Retinal pigment epithelial cell (primary cell): ENCODE data around the gene CHRDL1.

Source experiments
- DNase-seq: peaks from one replicate; pipeline ENCODE4 v3.0.0-alpha.2; 2010; ENCODE audit warnings: low read depth
- H3K4me3 ChIP-seq: 2 replicates; pipeline ENCODE4 v1.5.1; 2011; ENCODE audit warnings: mild to moderate bottlenecking, low read length, control low read depth, moderate library complexity
- TF ChIP-seq, protein P1 (sequence below): conservative IDR thresholded peaks from 2 replicates; pipeline ENCODE4 v1.5.1; 2011; ENCODE audit warnings: low read depth, low read length, control low read depth, inconsistent platforms

The CHRDL1 gene

DNA sequence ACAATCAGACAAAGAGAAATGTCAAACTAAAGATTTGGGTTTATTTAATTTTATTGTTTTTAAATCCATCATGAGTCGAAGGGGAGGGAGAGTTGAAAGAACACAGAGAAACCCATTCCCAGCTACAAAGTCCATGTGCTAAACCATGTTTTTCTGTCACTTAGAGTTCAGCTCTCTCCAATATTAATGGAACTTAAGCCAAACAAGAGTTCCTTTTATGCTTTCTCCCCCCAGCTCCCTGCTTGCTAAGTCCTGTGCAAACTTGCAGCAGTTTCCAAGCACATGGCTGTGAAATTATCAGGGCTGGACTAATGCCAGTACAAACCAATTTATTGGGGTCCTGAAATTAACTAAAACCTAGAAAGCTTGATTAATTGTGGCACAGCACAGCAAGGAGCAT, 9.7 kb upstream of the CHRDL1 start:
- TF ChIP-seq, protein P1, sequence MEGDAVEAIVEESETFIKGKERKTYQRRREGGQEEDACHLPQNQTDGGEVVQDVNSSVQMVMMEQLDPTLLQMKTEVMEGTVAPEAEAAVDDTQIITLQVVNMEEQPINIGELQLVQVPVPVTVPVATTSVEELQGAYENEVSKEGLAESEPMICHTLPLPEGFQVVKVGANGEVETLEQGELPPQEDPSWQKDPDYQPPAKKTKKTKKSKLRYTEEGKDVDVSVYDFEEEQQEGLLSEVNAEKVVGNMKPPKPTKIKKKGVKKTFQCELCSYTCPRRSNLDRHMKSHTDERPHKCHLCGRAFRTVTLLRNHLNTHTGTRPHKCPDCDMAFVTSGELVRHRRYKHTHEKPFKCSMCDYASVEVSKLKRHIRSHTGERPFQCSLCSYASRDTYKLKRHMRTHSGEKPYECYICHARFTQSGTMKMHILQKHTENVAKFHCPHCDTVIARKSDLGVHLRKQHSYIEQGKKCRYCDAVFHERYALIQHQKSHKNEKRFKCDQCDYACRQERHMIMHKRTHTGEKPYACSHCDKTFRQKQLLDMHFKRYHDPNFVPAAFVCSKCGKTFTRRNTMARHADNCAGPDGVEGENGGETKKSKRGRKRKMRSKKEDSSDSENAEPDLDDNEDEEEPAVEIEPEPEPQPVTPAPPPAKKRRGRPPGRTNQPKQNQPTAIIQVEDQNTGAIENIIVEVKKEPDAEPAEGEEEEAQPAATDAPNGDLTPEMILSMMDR, result no peak
- H3K4me3 ChIP-seq, result no peak overlapping the region

DNA sequence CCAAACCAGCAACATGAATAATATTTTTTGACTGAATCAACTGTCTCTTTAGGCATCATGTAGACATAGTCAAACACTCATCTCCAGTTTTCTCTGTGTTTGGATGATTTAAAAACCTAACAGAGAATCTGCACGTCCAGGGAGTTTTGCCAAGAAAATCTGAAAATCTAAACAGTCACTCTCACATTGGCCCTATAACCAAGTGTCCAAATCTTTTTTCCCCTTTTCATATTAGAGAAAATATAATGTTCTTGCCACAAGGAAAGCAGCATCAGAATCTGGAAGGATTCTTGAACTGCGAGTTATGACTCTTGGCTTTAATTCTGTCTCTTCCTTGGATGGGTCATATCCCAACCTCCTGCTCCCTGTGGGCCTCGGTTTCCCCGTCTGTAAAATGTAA, 8.8 kb upstream of the CHRDL1 start:
- no peak overlapping the region for H3K4me3 ChIP-seq
- TF ChIP-seq, protein P1, result no peak
- DNase-seq, result no peak

More for the DNA sequence above, 9.7 kb upstream of the CHRDL1 start:
- no peak for DNase-seq

DNA sequence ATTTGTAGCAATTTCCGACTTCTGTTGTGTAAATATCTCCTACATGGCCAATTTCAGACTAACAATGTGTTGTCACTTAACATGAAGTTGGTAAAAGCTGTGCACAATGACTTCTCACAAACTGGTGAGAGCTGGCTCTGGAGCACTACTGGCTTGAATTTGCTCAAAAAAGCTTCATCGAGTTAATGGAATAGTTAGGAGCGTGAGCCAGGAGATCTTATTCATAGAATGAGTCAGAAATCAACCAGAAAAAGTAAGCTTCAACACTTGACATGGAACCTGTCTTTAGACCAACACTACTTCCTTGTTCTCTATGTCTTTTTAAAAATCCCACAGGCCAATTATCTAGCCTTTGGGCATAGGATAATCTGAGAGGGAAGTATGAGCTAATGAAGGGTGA, 7.9 kb upstream of the CHRDL1 start:
- no peak overlapping the region for H3K4me3 ChIP-seq
- TF ChIP-seq, protein P1, result no peak

DNA sequence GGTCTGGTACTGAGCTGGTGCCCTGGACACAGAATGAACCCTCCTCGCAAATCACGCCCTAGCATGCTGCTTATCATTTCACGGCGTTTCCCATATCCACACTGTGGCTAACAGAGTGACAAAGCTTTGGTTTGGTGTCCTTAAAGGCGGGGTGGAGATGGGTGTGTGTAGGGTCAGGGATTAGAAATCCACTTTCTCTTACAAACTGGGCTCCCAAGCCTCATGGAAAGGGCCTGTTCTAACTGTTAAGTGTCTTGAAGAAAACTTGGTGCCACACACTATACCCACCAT, 735 bp upstream of the CHRDL1 start:
- H3K4me3 ChIP-seq, result peak overlapping the region; percentile 57
- no peak for DNase-seq

More for the DNA sequence above, 7.9 kb upstream of the CHRDL1 start:
- DNase-seq, result no peak

DNA sequence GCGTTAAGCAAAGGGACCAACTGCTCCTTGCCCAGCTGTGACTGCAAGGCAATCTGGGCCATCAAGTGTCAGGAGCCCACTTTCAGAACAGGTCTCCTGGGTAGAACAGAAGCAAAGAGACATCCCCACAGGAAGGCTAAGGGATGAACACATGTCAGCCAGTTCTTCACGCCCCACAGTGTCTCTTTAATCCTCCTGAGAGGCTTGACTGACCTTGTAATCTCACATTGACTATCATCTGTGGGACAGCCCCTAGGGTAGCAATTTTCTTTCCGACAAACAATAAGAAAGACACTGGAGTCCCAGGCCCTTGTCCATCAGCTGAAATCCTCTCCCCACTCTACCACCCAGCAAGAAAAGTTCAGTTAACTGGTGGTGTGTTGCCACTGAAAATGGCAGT, 1.0 kb downstream of the CHRDL1 start:
- TF ChIP-seq, protein P1, result no peak
- no peak overlapping the region for H3K4me3 ChIP-seq
- no peak for DNase-seq

More for the DNA sequence above, 735 bp upstream of the CHRDL1 start:
- TF ChIP-seq, protein P1, result no peak

DNA sequence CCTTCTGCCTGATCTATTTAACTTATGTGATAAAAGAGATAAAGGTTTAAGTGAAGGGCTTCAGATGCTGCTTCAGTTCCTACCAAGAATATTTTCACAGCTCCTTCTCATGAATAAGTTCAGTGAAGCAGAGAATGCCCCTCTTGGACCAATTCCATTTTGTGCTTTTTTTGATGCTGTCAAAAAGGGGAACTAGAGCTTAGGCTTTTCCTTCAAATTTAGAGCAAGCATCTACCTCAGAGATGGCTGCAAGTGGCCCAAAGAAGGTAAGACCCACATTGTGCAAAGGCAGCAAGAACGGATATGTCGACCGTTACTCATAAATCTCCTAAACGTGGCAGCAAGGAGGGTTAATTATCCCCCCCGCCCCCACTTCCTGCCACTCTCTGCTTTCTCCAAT, 4.5 kb downstream of the CHRDL1 start:
- TF ChIP-seq, protein P1, result no peak
- H3K4me3 ChIP-seq, result no peak overlapping the region
- DNase-seq, result no peak

DNA sequence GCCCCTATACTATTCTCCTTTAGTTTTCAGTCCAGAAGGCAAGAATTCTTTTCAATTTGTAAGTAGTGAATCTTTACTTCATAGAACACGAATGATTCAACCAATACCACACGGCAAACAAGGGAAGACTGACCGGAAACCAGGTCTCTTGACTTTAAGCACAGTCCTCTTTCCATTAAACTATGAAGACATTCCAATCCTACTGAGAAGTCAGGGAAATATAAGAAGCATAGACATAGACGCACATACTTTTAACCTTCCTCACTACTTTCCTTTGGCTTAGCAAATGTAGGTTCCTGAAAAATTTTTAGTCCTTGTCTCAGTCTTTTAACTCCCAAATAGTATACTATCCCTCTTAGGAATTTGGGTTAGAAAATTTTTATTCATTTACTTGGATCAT, 9.1 kb downstream of the CHRDL1 start:
- TF ChIP-seq, protein P1, result no peak
- H3K4me3 ChIP-seq, result no peak overlapping the region
- no peak for DNase-seq
